HEK293 (cell line): Measurements from ENCODE around the gene HOXB4.

ENCODE experiments used
- CTCF ChIA-PET: fragments of 350-600 bp; formaldehyde crosslinking; extraction: SDS; loops from one replicate; lab custom pipeline; 2021; ENCODE audit warnings: antibody characterized with exemption; lab: Yijun Ruan, JAX
- POLR2A ChIA-PET: fragments of 300-600 bp; formaldehyde crosslinking; extraction: SDS; loops from one replicate; lab custom pipeline; 2020; ENCODE audit warnings: antibody characterized with exemption, inconsistent platforms; lab: Yijun Ruan, JAX
- H3K27ac ChIP-seq: fragments of 200-500 bp; sonication (Bioruptor generic); 2 replicates; pipeline ENCODE4 v1.5.1; 2014; ENCODE audit warnings: low read depth, low read length, control low read depth, inconsistent platforms; ENCODE audit errors: extremely low read depth
- H3K36me3 ChIP-seq, 2 experiments: fragments of 200-500 bp in 1 of 2; sonication (Bioruptor generic) in 1 of 2; 1 replicate in 1 of 2; 2 replicates in 1 of 2; pipeline ENCODE4 v1.5.1; 2014 to 2017; ENCODE audit warnings: inconsistent platforms in 2 of 2, low read length in 2 of 2; ENCODE audit not compliant: control insufficient read depth in 2 of 2, insufficient read depth in 1 of 2
- H3K4me1 ChIP-seq: fragments of 200-500 bp; sonication (Bioruptor generic); 2 replicates; pipeline ENCODE4 v1.5.1; 2014; ENCODE audit warnings: mild to moderate bottlenecking, low read length, inconsistent platforms; ENCODE audit not compliant: control insufficient read depth, insufficient read depth
- H3K4me3 ChIP-seq: 2 replicates; pipeline ENCODE4 v1.5.1; 2011; ENCODE audit warnings: low read depth, mild to moderate bottlenecking, control low read depth, low read length, moderate library complexity
- H3K9me3 ChIP-seq: fragments of 200-500 bp; sonication (Bioruptor generic); 2 replicates; pipeline ENCODE4 v1.5.1; 2014; ENCODE audit warnings: low read depth, low read length, inconsistent platforms; ENCODE audit not compliant: control insufficient read depth, insufficient read depth
- GLIS1 ChIP-seq: fragments of 450-650 bp; formaldehyde crosslinking; IDR thresholded peaks from 2 replicates; pipeline ENCODE4 v1.5.1; 2016; ENCODE audit warnings: missing biosample characterization, missing genetic modification characterization
- OSR2 ChIP-seq: fragments of 450-650 bp; formaldehyde crosslinking; IDR thresholded peaks from 2 replicates; pipeline ENCODE4 v1.5.1; 2016; ENCODE audit warnings: missing biosample characterization, missing genetic modification characterization
- ZNF114 ChIP-seq: fragments of 450-650 bp; formaldehyde crosslinking; IDR thresholded peaks from 2 replicates; pipeline ENCODE4 v1.5.0; 2017; ENCODE audit warnings: missing biosample characterization, missing genetic modification characterization
- ZNF121 ChIP-seq: fragments of 450-650 bp; formaldehyde crosslinking; IDR thresholded peaks from 2 replicates; pipeline ENCODE4 v1.5.1; 2016; ENCODE audit warnings: missing biosample characterization, missing genetic modification characterization
- ZNF157 ChIP-seq: fragments of 450-650 bp; formaldehyde crosslinking; IDR thresholded peaks from 2 replicates; pipeline ENCODE4 v1.5.1; 2016; ENCODE audit warnings: missing biosample characterization, missing genetic modification characterization
- ZNF202 ChIP-seq: fragments of 450-650 bp; formaldehyde crosslinking; IDR thresholded peaks from 2 replicates; pipeline ENCODE4 v1.5.1; 2016; ENCODE audit warnings: missing biosample characterization, missing genetic modification characterization, borderline replicate concordance
- ZNF223 ChIP-seq: fragments of 450-650 bp; formaldehyde crosslinking; IDR thresholded peaks from 2 replicates; pipeline ENCODE4 v1.5.1; 2016; ENCODE audit warnings: missing biosample characterization, missing genetic modification characterization
- ZNF48 ChIP-seq: fragments of 450-650 bp; formaldehyde crosslinking; IDR thresholded peaks from 2 replicates; pipeline ENCODE4 v1.5.1; 2016; ENCODE audit warnings: missing biosample characterization, missing genetic modification characterization
- ZNF488 ChIP-seq: fragments of 450-650 bp; formaldehyde crosslinking; IDR thresholded peaks from 2 replicates; pipeline ENCODE4 v1.5.1; 2016; ENCODE audit warnings: missing biosample characterization, missing genetic modification characterization
- ZNF544 ChIP-seq: fragments of 450-650 bp; formaldehyde crosslinking; IDR thresholded peaks from 2 replicates; pipeline ENCODE4 v1.5.0; 2017; ENCODE audit warnings: missing biosample characterization, missing genetic modification characterization
- ZNF560 ChIP-seq: fragments of 450-650 bp; formaldehyde crosslinking; IDR thresholded peaks from 2 replicates; pipeline ENCODE4 v1.5.1; 2017; ENCODE audit warnings: missing biosample characterization, missing genetic modification characterization, borderline replicate concordance
- ZNF645 ChIP-seq: fragments of 450-650 bp; formaldehyde crosslinking; IDR thresholded peaks from 2 replicates; pipeline ENCODE4; 2016; ENCODE audit warnings: missing biosample characterization, missing genetic modification characterization
- ZNF776 ChIP-seq: fragments of 450-650 bp; formaldehyde crosslinking; IDR thresholded peaks from 2 replicates; pipeline ENCODE4 v1.5.0; 2017; ENCODE audit warnings: missing biosample characterization, missing genetic modification characterization, borderline replicate concordance
- ZNF785 ChIP-seq: fragments of 450-650 bp; formaldehyde crosslinking; IDR thresholded peaks from 2 replicates; pipeline ENCODE4 v1.5.1; 2016; ENCODE audit warnings: missing biosample characterization, missing genetic modification characterization
- ZNF837 ChIP-seq: fragments of 450-650 bp; formaldehyde crosslinking; IDR thresholded peaks from 2 replicates; pipeline ENCODE4 v1.5.1; 2016; ENCODE audit warnings: missing biosample characterization, missing genetic modification characterization
- ZXDB ChIP-seq: fragments of 450-650 bp; formaldehyde crosslinking; IDR thresholded peaks from 2 replicates; pipeline ENCODE4 v1.5.1; 2016; ENCODE audit warnings: missing biosample characterization, missing genetic modification characterization
- TF ChIP-seq, protein P1 (sequence below): fragments of 450-650 bp; formaldehyde crosslinking; IDR thresholded peaks from 2 replicates; pipeline ENCODE4 v1.5.1; 2016; ENCODE audit warnings: missing biosample characterization, missing genetic modification characterization
- TF ChIP-seq, protein P2 (sequence below): fragments of 450-650 bp; formaldehyde crosslinking; IDR thresholded peaks from 2 replicates; pipeline ENCODE4 v1.5.1; 2017; ENCODE audit warnings: missing biosample characterization, missing genetic modification characterization
- TF ChIP-seq, protein P3 (sequence below): fragments of 450-650 bp; formaldehyde crosslinking; IDR thresholded peaks from 2 replicates; pipeline ENCODE4 v1.5.1; 2016; ENCODE audit warnings: missing biosample characterization, missing genetic modification characterization

HOXB4 gene

GRCh38 chr17:48530887-48531272, 47.3 kb downstream of the HOXB4 start, which contains the start of gene HOXB1 (continued):
- TF ChIP-seq ZNF121 (tag by site-specific recombination) (no peak), ZNF48 (tag by site-specific recombination) (no peak), OSR2 (tag by site-specific recombination) (no peak), ZNF544 (no peak)

DNA sequence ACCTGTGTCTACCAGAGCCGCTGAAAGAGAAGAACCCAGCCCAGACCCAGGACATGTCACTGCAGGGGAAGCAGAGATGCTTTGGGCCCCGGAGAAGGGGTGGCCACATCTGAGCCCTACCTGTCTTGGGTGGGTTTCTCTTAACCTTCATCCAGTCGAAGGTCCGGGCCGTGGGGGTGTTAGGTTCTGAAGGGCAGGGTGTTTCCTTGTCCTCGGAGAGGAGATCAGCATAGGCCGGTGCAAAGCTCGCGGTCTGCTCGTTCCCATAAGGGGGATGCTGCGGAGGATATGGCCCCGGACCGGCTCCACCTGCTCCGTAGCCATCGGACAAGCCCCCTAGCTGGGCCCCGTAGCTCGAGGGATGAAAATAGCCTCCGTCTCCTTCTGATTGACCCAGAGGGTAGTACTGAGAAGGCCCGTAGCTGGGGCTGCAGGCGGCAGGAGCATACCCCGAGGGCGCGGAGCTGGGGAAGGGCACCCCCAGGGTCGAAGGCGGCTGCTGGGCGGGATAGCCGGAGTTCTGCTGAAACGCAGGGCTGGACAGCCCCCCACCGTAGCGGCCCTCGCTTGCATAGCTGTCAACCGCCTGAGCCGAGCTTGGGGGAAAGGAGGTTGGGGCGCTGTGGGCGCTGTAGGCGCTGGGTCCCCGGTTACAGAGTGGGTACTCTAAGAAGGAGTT, 47.8 kb downstream of the HOXB4 start:
- Histone ChIP-seq H3K27ac (no peak overlapping the region), H3K36me3 (no peaks in the 10 kb centered on the region), H3K4me3 (no peak overlapping the region), H3K4me1 (no peaks in the 10 kb centered on the region; the same call in 1 of the 2 replicates), H3K9me3 (no peaks in the 10 kb centered on the region)
- POLR2A ChIA-PET, result interaction anchor here (0.6 to 0.9 kb wide), 2 partner anchors 8 to 23 kb away, joined by 3 to 4 read pairs; no protein-coding TSS in a partner anchor
- CTCF ChIA-PET, result interaction anchor here (0.6 kb wide), 1 partner anchor 449 kb away, joined by 3 read pairs; no protein-coding TSS in a partner anchor
- TF ChIP-seq ZNF202 (no peak), ZNF776 (no peak), ZXDB (tag by site-specific recombination) (no peak), ZNF785 (tag by site-specific recombination) (no peak), ZNF157 (no peak), ZNF560 (tag by site-specific recombination) (no peak), ZNF114 (no peak), ZNF837 (tag by site-specific recombination) (no peak), GLIS1 (tag by site-specific recombination) (no peak), ZNF223 (tag by site-specific recombination) (no peak), ZNF645 (tag by site-specific recombination) (no peak), ZNF488 (tag by site-specific recombination) (no peak)
- TF ChIP-seq, protein P1, sequence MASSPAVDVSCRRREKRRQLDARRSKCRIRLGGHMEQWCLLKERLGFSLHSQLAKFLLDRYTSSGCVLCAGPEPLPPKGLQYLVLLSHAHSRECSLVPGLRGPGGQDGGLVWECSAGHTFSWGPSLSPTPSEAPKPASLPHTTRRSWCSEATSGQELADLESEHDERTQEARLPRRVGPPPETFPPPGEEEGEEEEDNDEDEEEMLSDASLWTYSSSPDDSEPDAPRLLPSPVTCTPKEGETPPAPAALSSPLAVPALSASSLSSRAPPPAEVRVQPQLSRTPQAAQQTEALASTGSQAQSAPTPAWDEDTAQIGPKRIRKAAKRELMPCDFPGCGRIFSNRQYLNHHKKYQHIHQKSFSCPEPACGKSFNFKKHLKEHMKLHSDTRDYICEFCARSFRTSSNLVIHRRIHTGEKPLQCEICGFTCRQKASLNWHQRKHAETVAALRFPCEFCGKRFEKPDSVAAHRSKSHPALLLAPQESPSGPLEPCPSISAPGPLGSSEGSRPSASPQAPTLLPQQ (tag by site-specific recombination), result no peak
- TF ChIP-seq, protein P2, sequence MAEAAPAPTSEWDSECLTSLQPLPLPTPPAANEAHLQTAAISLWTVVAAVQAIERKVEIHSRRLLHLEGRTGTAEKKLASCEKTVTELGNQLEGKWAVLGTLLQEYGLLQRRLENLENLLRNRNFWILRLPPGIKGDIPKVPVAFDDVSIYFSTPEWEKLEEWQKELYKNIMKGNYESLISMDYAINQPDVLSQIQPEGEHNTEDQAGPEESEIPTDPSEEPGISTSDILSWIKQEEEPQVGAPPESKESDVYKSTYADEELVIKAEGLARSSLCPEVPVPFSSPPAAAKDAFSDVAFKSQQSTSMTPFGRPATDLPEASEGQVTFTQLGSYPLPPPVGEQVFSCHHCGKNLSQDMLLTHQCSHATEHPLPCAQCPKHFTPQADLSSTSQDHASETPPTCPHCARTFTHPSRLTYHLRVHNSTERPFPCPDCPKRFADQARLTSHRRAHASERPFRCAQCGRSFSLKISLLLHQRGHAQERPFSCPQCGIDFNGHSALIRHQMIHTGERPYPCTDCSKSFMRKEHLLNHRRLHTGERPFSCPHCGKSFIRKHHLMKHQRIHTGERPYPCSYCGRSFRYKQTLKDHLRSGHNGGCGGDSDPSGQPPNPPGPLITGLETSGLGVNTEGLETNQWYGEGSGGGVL, result no peak
- TF ChIP-seq, protein P3, sequence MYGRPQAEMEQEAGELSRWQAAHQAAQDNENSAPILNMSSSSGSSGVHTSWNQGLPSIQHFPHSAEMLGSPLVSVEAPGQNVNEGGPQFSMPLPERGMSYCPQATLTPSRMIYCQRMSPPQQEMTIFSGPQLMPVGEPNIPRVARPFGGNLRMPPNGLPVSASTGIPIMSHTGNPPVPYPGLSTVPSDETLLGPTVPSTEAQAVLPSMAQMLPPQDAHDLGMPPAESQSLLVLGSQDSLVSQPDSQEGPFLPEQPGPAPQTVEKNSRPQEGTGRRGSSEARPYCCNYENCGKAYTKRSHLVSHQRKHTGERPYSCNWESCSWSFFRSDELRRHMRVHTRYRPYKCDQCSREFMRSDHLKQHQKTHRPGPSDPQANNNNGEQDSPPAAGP (tag by site-specific recombination), result no peak
